Nucleus accumbens (tissue), 56 donors: ENCODE results near the gene ZNF140.

Source experiments
- DNase-seq, 56 donors: peaks; one replicate each; lab custom pipeline; 2025; lab: John Stamatoyannopoulos, UW

ZNF140 gene

DNA sequence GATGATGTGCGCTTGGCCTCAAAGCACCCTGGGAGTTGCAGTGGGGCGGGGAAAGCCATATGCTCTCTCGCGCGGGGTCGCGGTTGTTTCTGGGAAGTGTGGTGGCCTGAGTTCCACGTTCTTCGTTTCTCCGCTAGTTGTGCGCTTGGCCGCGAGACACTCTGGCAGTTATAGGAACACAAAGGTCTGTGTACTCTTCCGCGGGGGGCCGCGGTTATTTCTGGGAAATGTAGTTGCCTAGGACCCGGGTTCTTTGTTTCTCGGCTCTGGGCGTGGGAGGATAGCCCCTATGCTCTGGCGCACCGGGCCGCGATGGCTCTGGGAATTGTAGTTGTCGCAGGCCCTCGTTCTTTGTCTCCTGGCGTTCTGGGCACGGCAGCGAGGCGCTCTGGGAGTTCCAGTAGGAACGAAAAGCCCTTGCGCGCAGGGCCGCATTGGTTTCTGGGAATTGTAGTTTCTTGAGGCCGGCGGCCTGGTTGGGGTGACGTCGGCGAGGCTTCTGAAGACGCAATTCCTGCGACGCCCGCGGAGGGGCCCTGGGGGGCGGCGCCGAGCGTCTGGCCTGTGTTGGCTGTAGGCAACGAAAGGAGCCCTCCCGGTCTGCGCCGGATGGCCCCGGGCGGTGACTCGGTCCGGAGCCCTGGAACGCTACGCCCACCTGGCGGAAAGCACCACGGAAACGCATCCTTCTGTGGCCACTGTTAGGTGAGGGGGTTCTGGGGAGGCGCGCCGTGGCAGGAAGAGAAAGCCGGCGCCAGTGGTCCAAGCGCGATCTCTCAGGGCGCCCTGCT lies at the start of gene ZNF140:
TSS of gene ZNF140 (plus strand) at position 556 of the 791 bp plus-strand sequence. CDS start 398 bp downstream, outside the sequence.
- peak; percentile 94 to 100 (median 98) for DNase-seq

DNA sequence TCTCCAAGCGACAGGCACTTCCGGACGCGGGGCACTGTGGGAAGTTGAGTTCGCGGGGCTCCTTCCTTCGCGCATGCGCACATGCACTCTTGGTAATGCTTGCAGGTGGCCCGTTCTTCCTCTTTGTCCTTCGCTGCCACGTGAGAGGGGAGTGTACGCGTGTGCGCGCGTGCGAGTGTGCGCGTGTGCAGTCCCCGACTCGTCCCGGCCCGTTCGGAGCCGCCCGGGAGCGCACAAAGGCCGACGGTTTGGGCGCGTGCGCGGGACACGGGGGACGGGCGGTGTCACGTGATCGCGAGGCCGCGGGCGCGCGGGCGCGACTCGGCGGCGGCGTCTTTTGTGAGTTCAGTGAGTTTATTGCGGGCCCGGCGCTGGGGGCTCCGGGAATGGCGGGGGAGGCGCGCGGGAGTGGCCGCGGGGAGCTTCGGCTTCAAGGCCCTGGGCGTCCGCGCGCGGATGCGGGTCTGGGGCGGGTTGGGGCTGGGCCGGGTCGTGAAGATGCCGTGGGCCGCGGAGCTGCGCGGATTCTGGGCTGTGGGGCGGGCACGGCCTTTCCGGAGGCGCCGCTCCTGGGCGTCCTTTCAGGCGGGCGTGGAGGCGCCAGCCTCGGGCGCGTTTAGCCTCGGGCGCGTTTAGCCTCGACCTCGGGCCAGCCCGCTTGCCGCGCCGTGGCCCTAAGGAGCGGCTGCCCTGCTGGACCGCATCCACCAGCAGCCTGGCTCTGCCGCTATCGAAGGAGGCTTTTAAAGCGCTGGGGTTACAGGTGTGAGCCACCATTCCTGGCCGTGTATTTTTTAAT lies 43.3 kb upstream of the ZNF140 start, which contains the start of gene ZNF84:
TSS of gene ZNF84 (plus strand) at position 303 of the 799 bp plus-strand sequence. CDS start 3,959 bp downstream, outside the sequence.
- peak; percentile 44 to 97 (median 92) for DNase-seq

DNA sequence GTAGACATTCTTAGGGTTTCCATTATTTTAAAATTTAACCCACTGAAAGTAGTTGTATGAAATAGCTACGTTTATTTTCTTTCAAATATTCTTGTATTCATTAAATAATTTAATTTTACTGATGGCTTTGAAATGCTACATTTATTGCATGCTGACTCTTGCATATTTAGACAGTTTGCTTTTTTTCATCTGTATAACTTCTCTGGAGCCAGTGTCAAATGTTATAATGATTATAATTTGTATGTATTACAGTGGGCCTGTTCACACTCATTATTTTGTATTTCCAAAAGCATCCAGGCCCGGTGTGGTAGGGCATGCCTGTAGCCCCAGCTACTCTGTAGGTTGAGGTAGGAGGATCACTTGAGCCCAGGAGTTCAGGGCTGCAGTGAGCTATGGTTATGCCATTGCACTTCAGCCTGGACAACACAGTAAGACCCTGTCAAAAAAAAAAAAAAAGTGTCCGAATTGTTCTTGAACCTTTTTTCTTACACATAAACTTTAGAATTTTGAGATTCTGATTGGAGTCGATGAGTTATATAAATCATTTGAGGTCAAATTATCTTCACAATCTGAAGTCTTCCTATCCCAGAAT lies 42.5 kb upstream of the ZNF140 start:
- no peak for DNase-seq

DNA sequence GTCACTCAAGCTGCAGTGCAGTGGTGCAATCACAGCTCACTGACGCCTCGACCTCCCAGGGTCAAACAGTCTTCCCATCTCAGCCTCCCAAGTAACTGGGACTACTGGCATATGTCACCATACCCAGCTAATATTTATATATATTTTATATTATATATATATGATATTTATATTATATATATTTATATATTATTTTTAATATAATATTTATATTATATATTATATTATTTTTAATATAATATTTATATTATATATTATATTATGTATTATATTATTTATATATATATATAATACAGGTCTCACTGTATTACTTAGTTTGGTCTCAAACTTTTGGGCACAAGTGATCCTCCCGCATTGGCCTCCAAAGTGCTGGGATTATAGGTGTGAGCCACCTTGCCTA lies 34.0 kb upstream of the ZNF140 start:
- no peak for DNase-seq

DNA sequence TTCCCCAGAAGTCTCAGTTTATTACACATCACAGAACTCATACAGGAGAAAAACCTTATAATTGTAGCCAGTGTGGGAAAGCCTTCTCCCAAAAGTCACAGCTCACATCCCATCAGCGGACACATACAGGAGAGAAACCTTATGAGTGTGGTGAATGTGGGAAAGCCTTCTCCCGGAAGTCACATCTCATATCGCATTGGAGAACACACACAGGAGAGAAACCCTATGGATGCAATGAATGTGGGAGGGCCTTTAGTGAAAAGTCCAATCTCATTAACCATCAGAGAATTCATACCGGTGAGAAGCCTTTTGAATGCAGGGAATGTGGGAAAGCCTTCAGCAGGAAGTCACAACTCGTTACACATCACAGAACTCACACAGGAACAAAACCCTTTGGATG lies 23.3 kb upstream of the ZNF140 start:
- no peak for DNase-seq

DNA sequence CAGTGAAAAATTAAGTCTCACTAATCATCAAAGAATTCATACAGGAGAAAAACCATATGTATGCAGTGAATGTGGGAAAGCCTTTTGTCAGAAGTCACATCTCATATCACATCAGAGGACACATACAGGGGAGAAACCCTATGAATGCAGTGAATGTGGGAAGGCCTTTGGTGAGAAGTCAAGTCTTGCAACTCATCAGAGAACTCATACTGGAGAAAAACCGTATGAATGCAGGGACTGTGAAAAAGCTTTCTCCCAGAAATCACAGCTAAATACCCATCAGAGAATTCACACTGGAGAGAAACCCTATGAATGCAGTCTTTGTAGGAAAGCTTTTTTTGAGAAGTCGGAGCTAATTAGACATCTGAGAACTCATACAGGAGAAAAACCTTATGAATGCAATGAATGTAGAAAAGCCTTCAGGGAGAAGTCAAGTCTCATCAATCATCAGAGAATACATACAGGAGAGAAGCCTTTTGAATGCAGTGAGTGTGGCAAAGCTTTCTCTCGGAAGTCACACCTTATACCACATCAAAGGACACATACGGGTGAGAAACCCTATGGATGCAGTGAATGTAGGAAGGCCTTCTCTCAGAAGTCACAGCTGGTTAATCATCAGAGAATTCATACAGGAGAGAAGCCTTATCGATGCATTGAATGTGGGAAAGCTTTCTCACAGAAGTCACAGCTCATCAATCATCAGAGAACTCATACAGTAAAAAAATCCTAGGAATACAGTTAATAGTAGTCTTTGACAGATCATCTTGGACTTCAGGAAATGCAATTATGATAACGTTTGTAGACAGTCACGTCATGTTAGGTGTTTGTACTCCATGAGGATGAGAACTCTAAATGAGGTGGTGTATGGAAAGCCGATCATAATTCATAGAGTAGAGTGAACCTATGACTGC lies 22.3 kb upstream of the ZNF140 start:
- DNase-seq = no peak

DNA sequence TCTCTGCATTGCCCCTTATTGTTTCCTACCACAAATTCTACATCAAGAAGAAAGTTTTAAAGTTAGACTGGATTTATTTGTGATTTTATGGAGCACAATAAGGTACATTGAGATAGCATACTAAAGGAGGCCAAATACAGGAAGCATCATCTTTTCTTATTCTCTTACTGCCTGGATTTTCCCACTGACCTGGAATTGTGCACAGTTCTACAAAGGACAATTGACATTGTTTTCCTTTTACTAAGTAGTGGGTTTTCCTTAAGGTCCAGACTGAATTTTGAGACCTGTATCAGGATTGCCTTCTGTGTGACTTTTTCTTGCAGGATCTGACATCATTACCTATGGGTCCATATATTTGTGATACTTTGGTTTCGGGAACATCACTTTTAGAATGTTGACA lies 18.8 kb upstream of the ZNF140 start:
- DNase-seq = no peak

DNA sequence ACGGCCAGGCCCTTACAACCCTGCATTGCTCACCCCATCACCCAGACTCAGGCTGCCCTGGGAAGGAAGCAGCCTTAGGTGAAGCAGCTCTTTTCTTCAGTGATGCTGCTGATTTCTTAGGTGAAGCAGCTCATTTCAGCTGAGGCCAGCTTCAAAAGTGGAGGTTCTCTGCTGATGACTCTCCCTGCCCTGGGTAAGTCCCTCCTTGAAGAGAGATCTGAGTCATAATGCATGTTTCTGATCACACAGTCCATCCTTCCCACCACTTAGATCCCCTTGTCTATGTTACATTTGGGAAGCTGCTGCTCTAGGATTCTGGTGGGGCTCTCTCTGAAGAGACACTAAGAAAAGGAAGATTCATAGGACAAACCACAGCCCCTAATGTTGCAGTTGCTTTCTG lies 17.2 kb upstream of the ZNF140 start:
- no peak for DNase-seq

DNA sequence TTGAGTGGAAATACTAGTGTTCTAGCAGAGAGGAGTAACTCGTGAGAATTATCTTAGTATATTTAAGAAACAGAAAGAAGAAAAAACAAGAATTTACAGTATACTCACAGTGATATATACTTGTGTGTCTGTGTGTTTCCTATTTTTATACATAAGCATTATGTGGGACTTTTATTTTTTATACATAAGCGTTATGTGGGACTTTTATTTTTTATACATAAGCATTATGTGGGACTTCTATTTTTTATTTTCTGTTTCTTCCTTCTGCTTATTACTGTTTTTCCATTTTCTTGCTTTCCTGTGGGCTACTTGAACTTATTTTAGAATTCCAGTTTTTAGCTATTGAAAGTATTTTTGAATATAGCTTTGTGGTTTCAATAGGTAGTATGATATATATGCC lies 6.9 kb upstream of the ZNF140 start:
- DNase-seq = no peak

DNA sequence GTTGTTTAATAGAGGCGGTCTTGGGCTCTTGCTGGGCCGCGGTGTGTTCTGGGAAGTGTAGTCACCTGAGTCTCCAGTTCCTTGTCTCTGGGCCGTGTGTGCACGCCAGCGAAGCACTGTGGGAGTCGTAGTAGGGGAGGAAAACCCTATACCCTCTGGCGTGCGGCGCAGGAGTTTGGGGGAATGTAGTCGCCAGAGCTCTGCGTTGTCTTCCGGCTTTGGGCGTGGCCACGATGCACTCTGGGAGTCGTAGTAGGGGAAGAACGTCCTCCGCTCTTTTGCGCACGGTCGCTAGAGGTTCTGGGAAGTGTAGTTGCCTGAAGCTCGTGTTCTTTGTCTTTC lies 726 bp upstream of the ZNF140 start:
- peak in 55 of 56 donors; percentile 95 to 100 (median 99) for DNase-seq

DNA sequence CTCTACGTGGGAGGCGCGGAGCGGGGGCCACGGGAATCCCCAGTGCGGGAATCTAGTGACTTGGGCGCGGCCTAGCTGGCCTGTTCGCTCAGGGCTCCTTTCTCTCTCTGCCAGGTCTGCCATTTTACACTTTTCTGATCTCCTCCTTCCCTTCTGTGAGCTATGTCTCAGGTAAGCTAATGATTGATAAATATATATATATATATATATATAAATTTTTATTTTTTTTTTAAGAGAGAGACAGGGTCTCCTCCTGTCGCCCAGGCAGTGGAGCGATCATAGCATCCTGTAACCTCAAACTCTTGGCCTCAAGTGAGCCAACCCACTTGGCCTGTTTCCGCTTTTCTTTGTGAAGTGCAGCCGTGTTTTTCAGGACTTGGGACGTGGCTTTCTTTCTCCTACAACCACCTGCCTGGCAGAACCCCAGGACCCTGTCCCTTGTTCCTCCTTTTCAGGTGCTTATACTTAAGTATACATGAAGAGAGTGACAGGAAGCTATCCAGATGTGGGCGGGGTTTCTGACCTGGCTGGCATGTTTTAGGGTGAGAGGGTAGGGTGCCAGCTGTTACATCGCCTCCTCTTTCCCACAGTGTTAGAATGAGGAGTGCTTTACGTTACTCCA lies 547 bp downstream of the ZNF140 start:
- peak in 1 of 56 donors; percentile 11 for DNase-seq

DNA sequence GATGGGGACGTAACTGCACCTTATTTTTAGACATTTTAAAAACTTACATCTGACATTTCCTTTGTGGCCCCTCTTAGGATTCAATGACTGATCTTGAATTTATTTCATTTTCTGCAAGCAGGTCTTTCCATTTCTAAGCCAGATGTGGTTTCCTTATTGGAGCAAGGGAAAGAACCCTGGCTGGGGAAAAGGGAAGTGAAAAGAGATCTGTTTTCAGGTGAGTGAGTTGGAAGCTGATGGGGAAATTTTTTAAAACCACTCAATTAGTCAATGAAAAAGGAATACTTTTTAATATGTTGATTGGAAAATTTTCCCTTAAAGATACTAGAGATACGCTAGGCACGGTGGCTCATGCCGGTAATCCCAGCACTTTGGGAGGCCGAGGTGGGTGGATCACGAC lies 2.6 kb downstream of the ZNF140 start:
- no peak for DNase-seq

DNA sequence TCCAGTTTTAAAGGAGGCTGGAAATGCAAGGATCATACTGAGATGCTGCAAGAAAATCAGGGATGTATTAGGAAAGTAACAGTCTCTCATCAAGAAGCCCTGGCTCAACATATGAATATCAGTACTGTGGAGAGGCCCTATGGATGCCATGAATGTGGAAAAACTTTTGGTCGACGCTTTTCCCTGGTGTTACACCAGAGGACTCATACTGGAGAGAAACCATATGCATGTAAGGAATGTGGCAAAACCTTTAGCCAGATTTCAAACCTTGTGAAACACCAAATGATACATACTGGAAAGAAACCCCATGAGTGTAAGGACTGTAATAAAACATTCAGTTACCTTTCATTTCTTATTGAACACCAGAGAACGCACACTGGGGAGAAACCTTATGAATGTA lies 24.9 kb downstream of the ZNF140 start:
- DNase-seq = no peak

DNA sequence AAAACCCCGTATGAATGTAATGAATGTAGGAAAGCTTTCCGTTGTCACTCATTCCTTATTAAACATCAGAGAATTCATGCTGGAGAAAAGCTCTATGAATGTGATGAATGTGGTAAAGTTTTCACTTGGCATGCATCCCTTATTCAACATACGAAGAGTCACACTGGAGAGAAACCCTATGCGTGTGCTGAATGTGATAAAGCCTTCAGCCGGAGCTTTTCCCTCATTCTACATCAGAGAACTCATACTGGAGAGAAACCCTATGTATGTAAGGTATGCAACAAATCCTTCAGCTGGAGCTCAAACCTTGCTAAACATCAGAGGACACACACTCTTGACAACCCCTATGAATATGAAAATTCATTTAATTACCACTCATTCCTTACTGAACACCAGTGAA lies 25.5 kb downstream of the ZNF140 start:
- DNase-seq = no peak

DNA sequence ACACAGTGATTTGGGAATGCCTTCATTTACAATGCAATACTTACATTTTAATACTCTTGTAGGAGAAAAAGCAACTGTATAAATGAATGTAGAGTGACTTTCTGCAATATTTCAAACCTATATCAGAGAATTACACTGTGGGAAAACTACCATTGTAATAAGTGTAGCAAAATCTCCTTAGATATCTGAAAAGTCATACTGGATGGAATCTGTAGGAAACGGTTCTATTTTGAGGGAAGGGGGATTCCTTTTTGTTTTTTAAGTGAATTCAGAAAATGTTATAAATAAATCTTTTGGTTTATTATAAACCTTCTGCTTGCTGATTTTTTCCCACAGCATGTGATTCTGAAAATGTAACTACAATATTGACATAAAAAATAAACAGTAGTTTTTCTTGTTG lies 26.4 kb downstream of the ZNF140 start:
- DNase-seq = no peak

DNA sequence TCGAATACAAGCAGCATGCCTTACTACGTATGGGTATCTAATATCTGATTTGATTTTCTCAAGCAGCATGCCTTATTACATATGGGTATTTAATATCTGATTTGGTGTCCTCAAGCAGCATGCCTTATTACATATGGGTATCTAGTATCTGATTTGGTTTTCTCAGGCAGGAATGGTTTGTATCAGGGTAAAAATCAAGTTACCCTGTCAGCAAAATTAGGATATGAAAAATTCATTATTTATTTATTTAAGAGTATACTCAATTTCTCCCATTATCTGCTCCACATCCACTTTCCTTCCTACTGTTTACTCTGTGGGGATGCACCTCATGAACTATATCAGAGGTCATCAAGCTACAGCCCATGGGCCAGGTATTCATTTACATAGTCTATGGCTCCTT lies 27.4 kb downstream of the ZNF140 start:
- DNase-seq = no peak

DNA sequence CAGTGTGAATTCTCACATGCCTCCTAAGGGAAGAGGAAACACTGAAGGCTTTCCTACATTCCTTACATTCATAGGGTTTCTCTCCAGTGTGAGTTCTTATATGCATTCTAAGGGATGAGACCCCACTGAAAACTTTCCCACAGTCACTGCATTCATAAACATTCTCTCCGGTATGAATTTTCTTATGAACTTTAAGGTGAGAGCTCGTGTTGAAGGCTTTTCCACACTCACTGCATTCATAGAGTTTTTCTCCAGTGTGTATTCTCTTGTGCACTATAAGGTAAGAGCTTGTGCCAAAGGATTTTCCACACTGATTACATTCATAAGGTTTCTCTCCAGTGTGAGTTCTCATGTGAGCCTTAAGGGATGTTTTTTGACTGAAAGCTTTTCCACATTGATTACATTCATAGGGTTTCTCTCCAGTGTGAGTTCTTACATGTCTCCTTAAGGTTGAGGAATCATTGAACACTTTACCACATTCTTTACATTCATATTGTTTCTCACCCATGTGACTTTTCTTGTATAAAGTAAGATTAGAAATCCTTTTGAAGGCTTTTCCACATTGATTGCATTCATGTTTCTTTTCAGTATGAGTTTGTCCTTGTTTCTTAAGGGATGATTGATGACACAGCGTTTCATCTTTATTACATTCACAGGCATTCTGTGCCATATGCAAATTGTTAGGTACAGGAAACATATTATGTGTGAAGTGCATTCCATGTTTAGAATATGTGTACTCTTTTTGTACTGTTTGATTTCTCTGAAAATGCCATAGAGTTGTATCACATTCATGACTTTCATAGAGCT lies 39.9 kb downstream of the ZNF140 start:
- no peak for DNase-seq

DNA sequence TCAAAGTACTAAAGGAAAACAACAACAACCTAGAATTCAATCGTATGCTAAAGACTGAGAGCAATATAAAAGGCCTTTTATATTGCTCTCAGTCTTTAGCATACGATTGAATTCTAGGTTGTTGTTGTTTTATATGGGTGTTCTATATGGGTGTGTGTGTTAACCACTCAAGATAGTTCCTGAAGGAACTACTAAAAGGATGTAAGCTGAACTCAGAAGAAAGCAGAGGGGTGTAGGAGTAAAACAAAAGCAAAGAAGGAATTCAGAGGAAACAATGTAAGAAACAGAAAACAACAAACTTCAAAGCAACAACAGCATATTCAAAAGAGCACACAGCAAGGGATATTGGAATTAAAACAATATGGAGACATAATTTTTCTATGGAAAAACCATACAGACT lies 44.0 kb downstream of the ZNF140 start:
- no peak for DNase-seq
